IPS-15b (cell line): ENCODE data around the gene ACOXL.
"Not testable (repeated sequence)": the region's sequence is repeated elsewhere in the genome, so short reads cannot be mapped to it uniquely, and the experiment has no call there.

Source experiments
- H3K27me3 ChIP-seq: one replicate; pipeline ENCODE4 v1.6.1; 2013; ENCODE audit warnings: low read length; ENCODE audit not compliant: control insufficient read depth, insufficient read depth
- H3K36me3 ChIP-seq: one replicate; pipeline ENCODE4 v1.6.1; 2013; ENCODE audit warnings: low read length; ENCODE audit not compliant: control insufficient read depth, insufficient read depth
- H3K4me1 ChIP-seq: one replicate; pipeline ENCODE4 v1.6.1; 2013; ENCODE audit warnings: mild to moderate bottlenecking, low read length; ENCODE audit not compliant: control insufficient read depth, insufficient read depth
- H3K4me3 ChIP-seq: one replicate; pipeline ENCODE4 v1.5.1; 2013; ENCODE audit warnings: low read depth, low read length
- H3K9ac ChIP-seq: one replicate; pipeline ENCODE4 v1.6.1; 2013; ENCODE audit warnings: low read depth, mild to moderate bottlenecking, low read length
- H3K9me3 ChIP-seq: one replicate; pipeline ENCODE4 v1.6.1; 2013; ENCODE audit warnings: mild to moderate bottlenecking, low read length; ENCODE audit not compliant: control insufficient read depth, insufficient read depth

The ACOXL gene

GRCh38 chr2:111066062-111066593 is 333.8 kb downstream of the ACOXL start:
- Histone ChIP-seq H3K9me3 (no peaks in the 10 kb centered on the region), H3K4me3 (no peak overlapping the region), H3K4me1 (no peaks in the 10 kb centered on the region), H3K9ac (no peak overlapping the region), H3K36me3 (no peaks in the 10 kb centered on the region), H3K27me3 (no peaks in the 10 kb centered on the region)

GRCh38 chr2:111068435-111069058 is 336.2 kb downstream of the ACOXL start:
- no peaks in the 10 kb centered on the region for H3K9me3 ChIP-seq
- no peak overlapping the region for H3K9ac ChIP-seq
- H3K4me3 ChIP-seq: no peak overlapping the region
- H3K27me3 ChIP-seq: no peaks in the 10 kb centered on the region
- H3K36me3 ChIP-seq: no peaks in the 10 kb centered on the region
- H3K4me1 ChIP-seq: no peaks in the 10 kb centered on the region

- Histone ChIP-seq H3K27me3 (no peaks in the 10 kb centered on the region), H3K4me3 (no peak overlapping the region), H3K9me3 (peaks cover 1% of the 10 kb centered on the region), H3K9ac (no peak overlapping the region), H3K4me1 (no peaks in the 10 kb centered on the region), H3K36me3 (no peaks in the 10 kb centered on the region)
These were observed 337.3 kb downstream of the ACOXL start for GRCh38 chr2:111069722-111070121.

- H3K4me3 ChIP-seq: no peak overlapping the region
- peaks cover 7% of the 10 kb centered on the region for H3K9me3 ChIP-seq
- H3K36me3 ChIP-seq: no peaks in the 10 kb centered on the region
- H3K27me3 ChIP-seq: no peaks in the 10 kb centered on the region
- no peaks in the 10 kb centered on the region for H3K4me1 ChIP-seq
- no peak overlapping the region for H3K9ac ChIP-seq
These were observed 339.3 kb downstream of the ACOXL start for GRCh38 chr2:111071600-111072171.

- no peak overlapping the region for H3K9ac ChIP-seq
- H3K4me3 ChIP-seq: no peak overlapping the region
- no peaks in the 10 kb centered on the region for H3K27me3 ChIP-seq
- peaks cover 7% of the 10 kb centered on the region for H3K9me3 ChIP-seq
- H3K4me1 ChIP-seq: no peaks in the 10 kb centered on the region
- H3K36me3 ChIP-seq: no peaks in the 10 kb centered on the region
These were observed 340.0 kb downstream of the ACOXL start for GRCh38 chr2:111072220-111072871.

GRCh38 chr2:111082659-111083058 is 350.3 kb downstream of the ACOXL start:
- H3K9ac ChIP-seq, H3K27me3 ChIP-seq, H3K36me3 ChIP-seq, H3K4me3 ChIP-seq, H3K9me3 ChIP-seq, H3K4me1 ChIP-seq: not testable (repeated sequence)

- Histone ChIP-seq H3K27me3 (no peaks in the 10 kb centered on the region), H3K9me3 (no peaks in the 10 kb centered on the region), H3K36me3 (no peaks in the 10 kb centered on the region), H3K4me3 (no peak overlapping the region), H3K9ac (no peak overlapping the region), H3K4me1 (no peaks in the 10 kb centered on the region)
These were observed 359.4 kb downstream of the ACOXL start for GRCh38 chr2:111091811-111092211.

- Histone ChIP-seq H3K4me3 (no peak overlapping the region), H3K36me3 (no peaks in the 10 kb centered on the region), H3K4me1 (no peaks in the 10 kb centered on the region), H3K9me3 (no peaks in the 10 kb centered on the region), H3K9ac (no peak overlapping the region), H3K27me3 (no peaks in the 10 kb centered on the region)
These were observed 362.3 kb downstream of the ACOXL start for GRCh38 chr2:111094691-111095090.

- H3K4me1 ChIP-seq: no peaks in the 10 kb centered on the region
- no peak overlapping the region for H3K4me3 ChIP-seq
- H3K36me3 ChIP-seq: no peaks in the 10 kb centered on the region
- H3K27me3 ChIP-seq: no peaks in the 10 kb centered on the region
- no peaks in the 10 kb centered on the region for H3K9me3 ChIP-seq
- no peak overlapping the region for H3K9ac ChIP-seq
These were observed 363.1 kb downstream of the ACOXL start for GRCh38 chr2:111095434-111095833.

- Histone ChIP-seq H3K36me3 (no peaks in the 10 kb centered on the region), H3K4me3 (no peak overlapping the region), H3K27me3 (no peaks in the 10 kb centered on the region), H3K9me3 (no peaks in the 10 kb centered on the region), H3K9ac (no peak overlapping the region), H3K4me1 (no peaks in the 10 kb centered on the region)
These were observed 367.0 kb downstream of the ACOXL start for GRCh38 chr2:111099402-111099801.

GRCh38 chr2:111100087-111100764 is 367.9 kb downstream of the ACOXL start:
- no peaks in the 10 kb centered on the region for H3K27me3 ChIP-seq
- H3K4me1 ChIP-seq: no peaks in the 10 kb centered on the region
- no peak overlapping the region for H3K9ac ChIP-seq
- no peak overlapping the region for H3K4me3 ChIP-seq
- no peaks in the 10 kb centered on the region for H3K9me3 ChIP-seq
- no peaks in the 10 kb centered on the region for H3K36me3 ChIP-seq
